ENCODE data around the gene PDHA1. TPM values are rescaled to one million over a fixed set of nuclear protein-coding genes. Genes with fewer than 3 reads are reported as not detected.

PDHA1 gene
- total and polyA plus RNA-seq, 2 of the 8 experiments (the other 6 are each of a cell fraction or from before 2014, with no cell fraction given), result 128 to 225 TPM

DNA sequence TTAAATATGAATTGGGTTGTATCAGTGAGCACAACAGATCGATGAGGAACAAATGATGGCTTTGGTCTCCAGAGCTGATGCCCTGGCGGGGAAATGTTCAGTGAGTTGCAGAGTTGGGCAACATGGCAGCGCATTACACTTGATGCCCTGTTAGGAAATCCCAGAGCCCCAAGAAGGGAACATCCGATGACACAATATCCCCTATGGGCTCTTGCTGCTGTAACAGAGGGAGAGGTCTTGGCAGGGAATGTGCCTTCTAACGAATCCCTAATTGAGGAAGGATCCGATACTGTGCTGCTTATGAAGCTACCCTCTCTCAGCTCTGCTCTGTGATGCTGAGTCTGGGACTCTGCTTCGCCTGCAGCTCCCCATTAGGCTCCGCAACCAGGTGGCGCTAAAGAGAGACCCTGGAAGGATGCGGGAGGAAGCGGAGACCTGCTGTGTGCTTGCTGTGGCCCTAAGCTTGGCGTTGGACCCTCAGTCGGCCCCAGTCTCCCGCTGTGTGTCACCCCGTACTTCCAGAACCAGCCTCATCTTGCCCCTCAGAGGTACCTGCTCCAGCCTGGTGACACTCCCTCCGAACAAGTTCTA is 38.9 kb downstream of the PDHA1 start:
- FAIRE-seq, result no peak
- H2BK12ac ChIP-seq (ENCODE audit: low read depth, low read length), result no peak overlapping the region
- POLR2A ChIA-PET (ENCODE audit: partially characterized antibody), result no interaction called here

More for the DNA sequence above, 38.9 kb downstream of the PDHA1 start:
- H2BK20ac ChIP-seq (ENCODE audit: low read length), result no peak overlapping the region
- H3K27me3 ChIP-seq (replicated peaks in 1 of 4; ENCODE audit: control insufficient read depth in 3 of 4, extremely low read depth in 1 of 4, insufficient read depth in 3 of 4, low read length in 3 of 4), result no peaks in the 10 kb centered on the region
- no peak overlapping the region for H3K4ac ChIP-seq (replicated peaks; ENCODE audit: insufficient read length, low read depth, low read length)
- no peak overlapping the region for H2BK5ac ChIP-seq (ENCODE audit: low read depth, low read length)
- no peak overlapping the region for H3K27ac ChIP-seq (ENCODE audit: low read depth, low read length)
- H3K4me3 ChIP-seq (ENCODE audit: extremely low read depth in 1 of 4, insufficient read depth in 2 of 4, low read depth in 3 of 4, low read length in 4 of 4), result no peak overlapping the region
- H3K14ac ChIP-seq (ENCODE audit: insufficient read length), result no peak overlapping the region
- DNase-seq (ENCODE audit: low read depth in 1 of 2, low spot score in 2 of 2), result peak in 1 of 2 experiments; percentile 77
- H3K36me3 ChIP-seq (ENCODE audit: control insufficient read depth in 2 of 4, insufficient read depth in 4 of 4, low read length in 3 of 4), result no peaks in the 10 kb centered on the region
- CTCF ChIA-PET (ENCODE audit: partially characterized antibody), result interaction anchor here (0.7 to 2.4 kb wide), 14 partner anchors 8 to 300 kb away, joined by 3 to 12 read pairs (median 4); no protein-coding TSS in a partner anchor
- no peak overlapping the region; the same call in 1 of the 2 replicates for H2AFZ ChIP-seq (ENCODE audit: low read length)
- H3K56ac ChIP-seq (replicated peaks; ENCODE audit: insufficient read length, low read depth, low read length), result no peak overlapping the region
- no peak overlapping the region for H3K18ac ChIP-seq (ENCODE audit: extremely low read depth, low read length)
- 27% methylated on average over 16 of the region's 16 CpGs; no CpG with 5 or more reads in 1 of the 2 experiments for WGBS, 2 experiments (ENCODE audit: extremely low coverage in 1 of 2, insufficient coverage in 1 of 2, insufficient read length in 1 of 2, insufficient replicate concordance in 2 of 2, low coverage in 1 of 2, low lambda C conversion rate in 2 of 2, missing lambda C conversion rate in 1 of 2)
- H3K4me1 ChIP-seq (replicated peaks in 1 of 4; ENCODE audit: control insufficient read depth in 3 of 4, insufficient read depth in 4 of 4, low read length in 3 of 4), result no peaks in the 10 kb centered on the region; a peak in 1 of 7 replicates
- H3K79me1 ChIP-seq (ENCODE audit: low read depth, low read length), result no peaks in the 10 kb centered on the region
- no peaks in the 10 kb centered on the region for H3K23me2 ChIP-seq (ENCODE audit: low read depth, low read length)
- no peaks in the 10 kb centered on the region for H3K79me2 ChIP-seq (ENCODE audit: control insufficient read depth in 1 of 2, insufficient read depth in 2 of 2, low read length in 2 of 2)
- H4K20me1 ChIP-seq (replicated peaks in 1 of 2; ENCODE audit: control insufficient read depth in 1 of 2, insufficient read depth in 2 of 2, low read length in 2 of 2), result no peaks in the 10 kb centered on the region
- no peak overlapping the region for H3K4me2 ChIP-seq (ENCODE audit: insufficient read depth in 1 of 2, low read depth in 2 of 2, low read length in 2 of 2)
- H2AK5ac ChIP-seq (ENCODE audit: low read depth, low read length), result no peak overlapping the region
- no peak overlapping the region for H3K9ac ChIP-seq (replicated peaks in 1 of 4; ENCODE audit: extremely low read depth in 1 of 4, low read depth in 3 of 4, low read length in 3 of 4)
- no peak overlapping the region for H4K8ac ChIP-seq (ENCODE audit: extremely low read depth, insufficient read depth, low read length)
- H2BK15ac ChIP-seq (ENCODE audit: low read length), result no peak overlapping the region
- H3K23ac ChIP-seq (ENCODE audit: insufficient read length), result no peak overlapping the region
- no peak overlapping the region for H4K5ac ChIP-seq (ENCODE audit: insufficient read length, low read depth, low read length)
- H3K9me3 ChIP-seq (ENCODE audit: insufficient read depth in 2 of 2, low read depth in 1 of 2, low read length in 1 of 2), result no peaks in the 10 kb centered on the region
- peak; percentile 60 to 67 for TF ChIP-seq RAD21 (IDR thresholded peaks at IDR 0.05 in 1 of 2, conservative IDR thresholded peaks at IDR 0.05 in 1 of 2; ENCODE audit: low read depth in 2 of 2, low read length in 2 of 2)
- no peak for TF ChIP-seq YY1 (IDR thresholded peaks at IDR 0.05; ENCODE audit: low read depth, low read length)
- TF ChIP-seq, protein P1, sequence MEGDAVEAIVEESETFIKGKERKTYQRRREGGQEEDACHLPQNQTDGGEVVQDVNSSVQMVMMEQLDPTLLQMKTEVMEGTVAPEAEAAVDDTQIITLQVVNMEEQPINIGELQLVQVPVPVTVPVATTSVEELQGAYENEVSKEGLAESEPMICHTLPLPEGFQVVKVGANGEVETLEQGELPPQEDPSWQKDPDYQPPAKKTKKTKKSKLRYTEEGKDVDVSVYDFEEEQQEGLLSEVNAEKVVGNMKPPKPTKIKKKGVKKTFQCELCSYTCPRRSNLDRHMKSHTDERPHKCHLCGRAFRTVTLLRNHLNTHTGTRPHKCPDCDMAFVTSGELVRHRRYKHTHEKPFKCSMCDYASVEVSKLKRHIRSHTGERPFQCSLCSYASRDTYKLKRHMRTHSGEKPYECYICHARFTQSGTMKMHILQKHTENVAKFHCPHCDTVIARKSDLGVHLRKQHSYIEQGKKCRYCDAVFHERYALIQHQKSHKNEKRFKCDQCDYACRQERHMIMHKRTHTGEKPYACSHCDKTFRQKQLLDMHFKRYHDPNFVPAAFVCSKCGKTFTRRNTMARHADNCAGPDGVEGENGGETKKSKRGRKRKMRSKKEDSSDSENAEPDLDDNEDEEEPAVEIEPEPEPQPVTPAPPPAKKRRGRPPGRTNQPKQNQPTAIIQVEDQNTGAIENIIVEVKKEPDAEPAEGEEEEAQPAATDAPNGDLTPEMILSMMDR (IDR thresholded peaks at IDR 0.05; ENCODE audit: control extremely low read depth in 1 of 3, insufficient read depth in 1 of 3, low read depth in 1 of 3, low read length in 3 of 3), result peak; percentile 72 to 81 (median 77)
- no peak overlapping the region for H2BK120ac ChIP-seq (replicated peaks; ENCODE audit: low read depth, low read length)
- H4K91ac ChIP-seq (replicated peaks; ENCODE audit: insufficient read length, low read length), result no peak overlapping the region

All from H1 (cell line).